CD8-positive, alpha-beta memory T cell (primary cell): ENCODE data around the gene LAMA3. TPM values are rescaled to one million over a fixed set of nuclear protein-coding genes. Genes with fewer than 3 reads are reported as not detected.
"Not testable (repeated sequence)": the region's sequence is repeated elsewhere in the genome, so short reads cannot be mapped to it uniquely, and the experiment has no call there.

ENCODE experiments used
- CTCF ChIA-PET: fragments of 350-600 bp; sonication (Branson Sonifier 250); formaldehyde crosslinking; loops from one replicate; lab custom pipeline; 2021; ENCODE audit warnings: antibody characterized with exemption; lab: Charles Lee
- POLR2A ChIA-PET: fragments of 350-600 bp; sonication (Branson Sonifier 250); formaldehyde crosslinking; loops from one replicate; lab custom pipeline; 2021; ENCODE audit warnings: antibody characterized with exemption; lab: Charles Lee
- DNase-seq, 5 donors: peaks; one replicate each; pipeline versions ENCODE4 v3.0.0 to v3.0.0-alpha.2; 2020 to 2022; ENCODE audit warnings: mixed read lengths in 1 of 5
- H3K27ac ChIP-seq: one replicate; pipeline ENCODE4 v1.7.0; 2013; ENCODE audit warnings: low read depth, mild to moderate bottlenecking, low read length, moderate library complexity
- H3K27me3 ChIP-seq: 2 replicates; pipeline ENCODE4 v1.7.0; 2013; ENCODE audit warnings: low read length, mild to moderate bottlenecking; ENCODE audit not compliant: insufficient read depth, poor library complexity, severe bottlenecking
- H3K36me3 ChIP-seq: 2 replicates; pipeline ENCODE4 v1.7.0; 2013; ENCODE audit warnings: mild to moderate bottlenecking, low read length, moderate library complexity; ENCODE audit not compliant: insufficient read depth
- H3K4me1 ChIP-seq: 2 replicates; pipeline ENCODE4 v1.7.0; 2013; ENCODE audit warnings: mild to moderate bottlenecking, low read length, moderate library complexity; ENCODE audit not compliant: insufficient read depth
- H3K4me3 ChIP-seq: 2 replicates; pipeline ENCODE4 v1.7.0; 2013; ENCODE audit warnings: mild to moderate bottlenecking, low read length
- H3K9me3 ChIP-seq: 2 replicates; pipeline ENCODE4 v1.7.0; 2013; ENCODE audit warnings: mild to moderate bottlenecking, low read length
- H3K27ac Mint-ChIP-seq, 8 donors: one replicate each; pipeline ENCODE4 v1.8.0; 2020 to 2021; ENCODE audit warnings: mixed read lengths in 8 of 8, mild to moderate bottlenecking in 6 of 8, inconsistent platforms in 3 of 8, moderate library complexity in 3 of 8
- H3K27me3 Mint-ChIP-seq, 2 donors: one replicate each; pipeline ENCODE4 v1.8.0; 2020 to 2021; ENCODE audit warnings: mixed read lengths in 2 of 2, mild to moderate bottlenecking in 1 of 2, moderate library complexity in 1 of 2
- H3K36me3 Mint-ChIP-seq, 3 donors: one replicate each; pipeline ENCODE4 v1.8.0; 2020 to 2021; ENCODE audit warnings: mixed read lengths in 3 of 3, inconsistent platforms in 1 of 3, mild to moderate bottlenecking in 1 of 3
- H3K4me1 Mint-ChIP-seq, 3 donors: one replicate each; pipeline ENCODE4 v1.8.0; 2020 to 2021; ENCODE audit warnings: mixed read lengths in 3 of 3, inconsistent platforms in 1 of 3, mild to moderate bottlenecking in 1 of 3
- H3K4me3 Mint-ChIP-seq, 7 donors: one replicate each; pipeline ENCODE4 v1.8.0; 2020 to 2021; ENCODE audit warnings: mixed read lengths in 7 of 7, mild to moderate bottlenecking in 6 of 7, moderate library complexity in 4 of 7, inconsistent platforms in 2 of 7
- H3K9me3 Mint-ChIP-seq, 5 donors: one replicate each; pipeline ENCODE4 v1.8.0; 2020 to 2022; ENCODE audit warnings: mixed read lengths in 5 of 5, mild to moderate bottlenecking in 3 of 5, moderate library complexity in 2 of 5, inconsistent platforms in 1 of 5
- polyA plus RNA-seq: library from polyadenylated mRNA; unstranded; fragments of 300-500 nt; fragmentation: Illumina TruSeq; gene quantifications from one replicate; pipeline ENCODE4 v1.2.3, GENCODE V29; 2021
- total RNA-seq, 2 experiments: library from RNA; stranded (reverse); gene quantifications; one replicate each; pipeline ENCODE4 v1.2.3, GENCODE V29; 2021

Gene LAMA3
- total and polyA plus RNA-seq, 3 experiments from 2014 or later, result 0.47 TPM; not detected in 2

DNA sequence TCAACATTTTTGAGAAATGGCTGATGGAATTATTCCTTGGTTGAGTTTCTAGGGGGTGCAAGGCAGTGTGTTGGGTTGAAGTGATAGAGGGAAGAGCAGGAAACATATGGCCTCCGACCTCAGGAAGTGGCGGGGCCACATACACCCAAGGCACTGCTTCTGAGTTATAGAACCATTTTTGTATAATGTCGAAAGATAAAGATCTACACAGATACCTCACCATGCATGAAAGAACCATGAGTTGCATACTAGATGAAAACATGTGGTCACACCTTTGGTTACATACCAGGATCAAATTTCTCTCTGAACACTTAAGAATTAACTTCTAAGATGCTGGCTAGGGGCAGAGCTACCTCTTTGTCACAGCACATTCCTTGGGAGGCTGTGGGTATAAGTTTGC, 23.2 kb downstream of the LAMA3 start:
- Mint-ChIP-seq H3K36me3 (peaks cover 0 to 12% (median 0%) of the 10 kb centered on the region in 3 donors), H3K9me3 (peaks cover 0 to 6% (median 0%) of the 10 kb centered on the region in 5 donors), H3K27me3 (peaks cover 5 to 11% of the 10 kb centered on the region in 2 donors), H3K4me3 (peak overlapping the region in 2 of 7 donors; percentile 10 to 14), H3K27ac (peak overlapping the region in 2 of 8 donors; percentile 9 to 52), H3K4me1 (peaks cover 14 to 19% (median 15%) of the 10 kb centered on the region in 3 donors)
- Histone ChIP-seq H3K27me3 (no peaks in the 10 kb centered on the region), H3K9me3 (no peaks in the 10 kb centered on the region), H3K4me3 (no peak overlapping the region), H3K4me1 (peaks cover 10% of the 10 kb centered on the region), H3K36me3 (no peaks in the 10 kb centered on the region), H3K27ac (no peak overlapping the region)
- CTCF ChIA-PET, result interaction anchor here (0.7 kb wide), 1 partner anchor 47 kb away, joined by 3 read pairs; no protein-coding TSS in a partner anchor
- POLR2A ChIA-PET, result no interaction called here
- peak in 2 of 5 donors; percentile 32 to 58 for DNase-seq

DNA sequence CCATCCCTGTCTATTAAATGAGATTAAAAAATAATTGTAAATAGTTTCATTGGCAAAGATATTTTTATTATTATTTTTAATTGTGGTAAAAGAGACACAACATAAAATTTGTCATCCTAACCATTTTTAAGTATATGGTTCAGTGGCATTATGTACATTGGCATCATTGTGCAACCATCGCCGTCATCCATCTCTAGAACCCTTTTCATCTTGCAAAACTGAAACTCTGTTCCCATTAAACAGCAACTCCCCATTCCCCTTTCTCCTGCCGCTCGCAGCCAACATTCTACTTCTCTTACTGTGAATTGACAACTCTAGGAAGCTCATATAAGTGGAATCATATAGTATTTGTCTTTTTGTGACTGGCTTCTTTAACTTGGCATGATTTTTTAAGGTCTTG, 25.3 kb downstream of the LAMA3 start:
- Mint-ChIP-seq H3K27me3 (peaks cover 0 to 4% of the 10 kb centered on the region in 2 donors), H3K4me1 (peaks cover 14 to 19% (median 15%) of the 10 kb centered on the region in 3 donors), H3K4me3 (no peak overlapping the region), H3K36me3 (peaks cover 0 to 2% (median 0%) of the 10 kb centered on the region in 3 donors), H3K9me3 (no peaks in the 10 kb centered on the region), H3K27ac (no peak overlapping the region)
- H3K36me3 ChIP-seq, result no peaks in the 10 kb centered on the region
- CTCF ChIA-PET, result no interaction called here
- no peak for DNase-seq
- no peak overlapping the region for H3K4me3 ChIP-seq
- no peaks in the 10 kb centered on the region for H3K9me3 ChIP-seq
- no peak overlapping the region for H3K27ac ChIP-seq
- H3K4me1 ChIP-seq, result peaks cover 10% of the 10 kb centered on the region
- no peaks in the 10 kb centered on the region for H3K27me3 ChIP-seq
- POLR2A ChIA-PET, result no interaction called here

DNA sequence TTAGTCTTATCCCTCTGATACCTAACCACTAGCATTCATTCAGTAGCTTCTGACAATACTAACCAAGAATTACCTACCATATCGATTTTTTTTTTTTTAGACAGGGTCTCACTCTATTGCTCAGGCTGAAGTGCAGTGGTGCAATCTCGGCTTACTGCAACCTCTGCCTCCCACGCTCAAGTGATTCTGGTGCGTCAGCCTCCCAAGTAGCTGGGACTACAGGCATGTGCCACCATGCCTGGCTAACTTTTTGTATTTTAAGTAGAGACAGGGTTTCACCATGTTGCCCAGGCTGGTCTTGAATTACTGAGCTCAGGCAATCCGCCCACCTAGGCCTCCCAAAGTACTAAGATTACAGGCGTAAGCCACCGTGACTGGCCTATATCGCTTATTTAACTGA, 26.8 kb downstream of the LAMA3 start:
- H3K4me1 Mint-ChIP-seq, result peaks cover 14 to 19% (median 15%) of the 10 kb centered on the region in 3 donors
- H3K36me3 ChIP-seq, POLR2A ChIA-PET, DNase-seq, H3K4me3 ChIP-seq, H3K4me1 ChIP-seq, H3K9me3 Mint-ChIP-seq, H3K27me3 Mint-ChIP-seq, H3K27ac ChIP-seq, H3K4me3 Mint-ChIP-seq, H3K36me3 Mint-ChIP-seq, H3K27me3 ChIP-seq, H3K27ac Mint-ChIP-seq, H3K9me3 ChIP-seq: not testable (repeated sequence)
- CTCF ChIA-PET, result interaction anchor here (1.2 kb wide), 1 partner anchor 13 kb away, joined by 3 read pairs; no protein-coding TSS in a partner anchor

DNA sequence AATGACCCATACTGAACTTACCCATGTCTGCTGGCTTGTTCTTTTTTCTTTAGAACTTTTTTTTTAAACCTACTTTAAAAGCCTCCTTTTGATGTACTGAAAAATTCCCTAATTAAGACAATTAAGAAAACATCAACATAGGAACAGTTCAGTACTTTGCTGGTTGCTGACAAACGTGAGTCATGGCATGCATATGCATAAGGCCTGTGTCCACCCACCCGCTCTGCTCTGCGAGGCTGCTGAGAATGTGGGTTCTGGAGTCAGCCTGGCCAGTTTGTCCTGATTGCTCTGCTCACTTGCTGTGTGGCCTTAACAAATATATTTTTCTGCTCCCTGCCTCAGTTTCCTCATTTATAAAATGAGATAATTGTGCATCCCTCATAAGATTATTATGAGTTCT, 27.3 kb downstream of the LAMA3 start:
- ChIA-PET CTCF (interaction anchor here (1.2 kb wide), 1 partner anchor 14 kb away, joined by 3 read pairs; no protein-coding TSS in a partner anchor), POLR2A (no interaction called here)
- no peaks in the 10 kb centered on the region for H3K9me3 Mint-ChIP-seq
- no peak overlapping the region for H3K27ac Mint-ChIP-seq
- no peaks in the 10 kb centered on the region for H3K36me3 ChIP-seq
- peaks cover 14 to 19% (median 15%) of the 10 kb centered on the region in 3 donors for H3K4me1 Mint-ChIP-seq
- no peak for DNase-seq
- no peaks in the 10 kb centered on the region for H3K9me3 ChIP-seq
- no peaks in the 10 kb centered on the region for H3K36me3 Mint-ChIP-seq
- H3K4me3 ChIP-seq, result no peak overlapping the region
- H3K4me3 Mint-ChIP-seq, result no peak overlapping the region
- H3K4me1 ChIP-seq, result peaks cover 10% of the 10 kb centered on the region
- peaks cover 0 to 8% of the 10 kb centered on the region in 2 donors for H3K27me3 Mint-ChIP-seq
- no peak overlapping the region for H3K27ac ChIP-seq
- H3K27me3 ChIP-seq, result no peaks in the 10 kb centered on the region

DNA sequence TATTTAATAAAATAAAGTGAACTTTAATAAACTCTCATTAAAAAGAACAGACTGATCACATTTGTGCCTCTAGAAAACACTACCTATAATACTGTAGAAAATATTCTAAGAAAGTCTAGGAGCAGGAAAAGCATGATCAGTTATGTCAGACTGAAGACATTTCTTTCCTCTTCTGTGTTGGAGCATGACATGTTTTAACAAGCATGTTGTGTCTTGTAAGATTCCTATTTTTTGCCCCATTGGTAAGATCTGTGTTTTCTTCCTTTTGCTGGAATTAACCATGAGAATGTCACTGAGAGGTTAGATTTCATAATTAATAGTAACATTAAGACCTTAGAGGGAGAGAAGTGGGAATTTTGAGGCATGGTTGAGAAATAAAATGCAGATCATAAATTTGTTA, 27.7 kb downstream of the LAMA3 start:
- H3K27ac ChIP-seq, result no peak overlapping the region
- no peaks in the 10 kb centered on the region for H3K9me3 ChIP-seq
- no peak overlapping the region for H3K4me3 ChIP-seq
- H3K27ac Mint-ChIP-seq, result no peak overlapping the region
- POLR2A ChIA-PET, result no interaction called here
- peaks cover 13 to 15% (median 15%) of the 10 kb centered on the region in 3 donors for H3K4me1 Mint-ChIP-seq
- no peaks in the 10 kb centered on the region for H3K36me3 Mint-ChIP-seq
- CTCF ChIA-PET, result interaction anchor here (1.1 kb wide), 1 partner anchor 14 kb away, joined by 3 read pairs; no protein-coding TSS in a partner anchor
- no peaks in the 10 kb centered on the region for H3K27me3 ChIP-seq
- H3K9me3 Mint-ChIP-seq, result no peaks in the 10 kb centered on the region
- peaks cover 2 to 13% of the 10 kb centered on the region in 2 donors for H3K27me3 Mint-ChIP-seq
- DNase-seq, result no peak
- H3K36me3 ChIP-seq, result no peaks in the 10 kb centered on the region
- H3K4me3 Mint-ChIP-seq, result no peak overlapping the region
- H3K4me1 ChIP-seq, result peaks cover 10% of the 10 kb centered on the region

DNA sequence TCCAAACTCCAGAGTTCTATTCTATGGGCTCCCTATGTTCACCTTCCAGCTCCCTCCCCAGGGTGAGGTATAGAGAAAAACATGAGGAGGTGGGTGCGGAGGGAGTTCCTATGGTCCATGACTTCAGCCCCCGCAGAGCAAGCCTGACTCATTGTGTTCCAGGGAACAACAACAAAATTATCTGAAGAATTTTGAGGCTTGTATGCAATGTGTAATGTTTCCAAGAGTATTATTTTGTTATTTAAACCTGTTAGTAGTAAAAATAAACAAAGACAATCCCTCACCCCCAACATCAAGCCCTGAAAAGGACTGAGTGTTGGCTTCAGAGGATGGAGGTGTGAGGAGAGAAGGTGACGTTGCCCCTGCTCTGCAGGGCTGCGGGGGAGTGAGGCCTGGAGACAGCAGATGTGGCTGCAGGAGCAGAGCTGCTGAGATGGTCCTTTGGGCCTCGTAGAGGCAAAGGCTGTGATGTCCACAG, 29.0 kb downstream of the LAMA3 start:
- H3K4me1 Mint-ChIP-seq, result peaks cover 2% of the 10 kb centered on the region in 3 donors
- no peaks in the 10 kb centered on the region for H3K36me3 Mint-ChIP-seq
- no peak overlapping the region for H3K27ac Mint-ChIP-seq
- ChIA-PET POLR2A (interaction anchor here (0.5 kb wide), 1 partner anchor 372 kb away, joined by 7 read pairs; no protein-coding TSS in a partner anchor), CTCF (interaction anchor here (1.1 kb wide), 1 partner anchor 15 kb away, joined by 3 read pairs; no protein-coding TSS in a partner anchor)
- no peak for DNase-seq
- H3K4me3 Mint-ChIP-seq, result no peak overlapping the region
- H3K36me3 ChIP-seq, result no peaks in the 10 kb centered on the region
- no peak overlapping the region for H3K4me3 ChIP-seq
- H3K27me3 ChIP-seq, result no peaks in the 10 kb centered on the region
- no peaks in the 10 kb centered on the region for H3K4me1 ChIP-seq
- no peak overlapping the region for H3K27ac ChIP-seq
- H3K9me3 ChIP-seq, result no peaks in the 10 kb centered on the region
- H3K27me3 Mint-ChIP-seq, result peaks cover 9 to 15% of the 10 kb centered on the region in 2 donors
- H3K9me3 Mint-ChIP-seq, result no peaks in the 10 kb centered on the region

DNA sequence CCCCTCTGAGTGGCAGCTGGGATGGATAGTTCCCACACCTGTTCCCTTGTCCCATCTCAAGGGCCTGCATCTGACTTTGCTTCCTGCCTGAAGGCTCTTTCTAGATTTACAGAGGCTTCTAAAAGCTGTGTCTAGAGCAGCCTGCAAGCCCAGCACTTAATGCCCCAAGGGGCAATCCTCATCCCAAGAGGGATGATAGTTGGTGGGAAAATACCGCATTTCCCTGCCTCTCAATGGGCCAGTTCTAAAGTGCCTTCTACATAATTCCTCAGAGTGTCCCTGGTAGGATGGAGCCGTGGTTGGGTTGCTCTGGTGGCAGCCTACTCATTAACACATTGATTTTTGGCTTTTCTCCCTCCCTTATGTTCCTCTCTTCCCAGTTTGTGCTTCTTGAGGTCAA, 29.5 kb downstream of the LAMA3 start:
- ChIA-PET CTCF (no interaction called here), POLR2A (interaction anchor here (0.5 kb wide), 1 partner anchor 372 kb away, joined by 7 read pairs; no protein-coding TSS in a partner anchor)
- Mint-ChIP-seq H3K9me3 (no peaks in the 10 kb centered on the region), H3K4me1 (no peaks in the 10 kb centered on the region), H3K36me3 (no peaks in the 10 kb centered on the region), H3K27me3 (peaks cover 9 to 15% of the 10 kb centered on the region in 2 donors), H3K27ac (no peak overlapping the region), H3K4me3 (no peak overlapping the region)
- Histone ChIP-seq H3K4me1 (no peaks in the 10 kb centered on the region), H3K27ac (no peak overlapping the region), H3K27me3 (no peaks in the 10 kb centered on the region), H3K4me3 (no peak overlapping the region), H3K9me3 (no peaks in the 10 kb centered on the region), H3K36me3 (no peaks in the 10 kb centered on the region)
- DNase-seq, result no peak

DNA sequence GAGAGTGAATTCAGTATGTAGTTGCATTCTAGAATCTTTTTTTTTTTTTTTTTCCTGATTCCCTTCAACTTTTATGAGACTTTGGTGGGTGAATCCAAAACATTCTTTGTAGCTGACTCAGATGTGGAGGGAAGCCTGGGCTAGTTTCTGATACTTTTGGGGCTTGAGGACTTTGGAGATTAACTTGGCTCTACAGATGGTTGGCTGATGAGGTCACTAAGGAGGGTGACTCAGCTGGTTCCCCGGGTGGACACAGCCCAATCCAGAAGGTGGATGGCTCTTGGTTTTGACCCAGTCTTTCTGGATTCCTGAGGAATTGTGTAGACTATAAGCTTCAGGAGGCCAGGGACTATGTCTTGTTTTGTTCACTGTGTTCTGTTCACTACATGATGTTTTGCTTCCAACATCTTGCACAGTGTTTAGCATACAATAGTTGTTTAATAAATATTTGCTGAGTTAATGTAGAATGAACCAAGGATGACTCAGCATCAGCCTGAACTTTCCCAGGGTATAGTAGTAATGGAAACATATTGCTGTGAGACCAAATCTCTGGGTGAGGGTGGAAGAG, 30.5 kb downstream of the LAMA3 start:
- no peak overlapping the region for H3K4me3 Mint-ChIP-seq
- no peak overlapping the region for H3K4me3 ChIP-seq
- H3K36me3 ChIP-seq, result no peaks in the 10 kb centered on the region
- H3K27me3 Mint-ChIP-seq, result peaks cover 9 to 21% of the 10 kb centered on the region in 2 donors
- H3K27ac ChIP-seq, result no peak overlapping the region
- H3K9me3 Mint-ChIP-seq, result no peaks in the 10 kb centered on the region
- ChIA-PET CTCF (no interaction called here), POLR2A (interaction anchor here (0.7 kb wide), 1 partner anchor 80 kb away, joined by 4 read pairs; no protein-coding TSS in a partner anchor)
- no peaks in the 10 kb centered on the region for H3K9me3 ChIP-seq
- H3K27me3 ChIP-seq, result no peaks in the 10 kb centered on the region
- H3K4me1 Mint-ChIP-seq, result no peaks in the 10 kb centered on the region
- H3K36me3 Mint-ChIP-seq, result no peaks in the 10 kb centered on the region
- H3K4me1 ChIP-seq, result no peaks in the 10 kb centered on the region
- DNase-seq, result no peak
- H3K27ac Mint-ChIP-seq, result no peak overlapping the region
